Stimulated activated CD8-positive, alpha-beta memory T cell treated with anti-CD3 and anti-CD28 coated beads, Interleukin-15, amount 100 ng/mL, for 1 hour (primary cell): ENCODE results near the gene BAIAP3.

ENCODE experiments used
- DNase-seq: peaks from one replicate; pipeline ENCODE4 v3.0.0-alpha.2; 2020; ENCODE audit warnings: low read depth

The BAIAP3 gene

GRCh38 chr16:1332618-1333148 lies 762 bp upstream of the BAIAP3 start:
- DNase-seq: no peak

- no peak for DNase-seq
Measured at GRCh38 chr16:1333854-1334700, 632 bp downstream of the BAIAP3 start.

GRCh38 chr16:1334739-1335138 lies 1.3 kb downstream of the BAIAP3 start:
- no peak for DNase-seq

GRCh38 chr16:1335211-1335971 lies 1.9 kb downstream of the BAIAP3 start:
- DNase-seq: no peak

- no peak for DNase-seq
Measured at GRCh38 chr16:1335996-1336395, 2.6 kb downstream of the BAIAP3 start.

GRCh38 chr16:1336619-1337018 lies 3.2 kb downstream of the BAIAP3 start:
- no peak for DNase-seq

- no peak for DNase-seq
Measured at GRCh38 chr16:1337486-1337885, 4.0 kb downstream of the BAIAP3 start.

GRCh38 chr16:1338119-1338730 lies 4.8 kb downstream of the BAIAP3 start:
- DNase-seq: no peak

- DNase-seq: no peak
Measured at GRCh38 chr16:1338855-1339675, 5.6 kb downstream of the BAIAP3 start.

- DNase-seq: no peak
Measured at GRCh38 chr16:1340730-1341494, 7.5 kb downstream of the BAIAP3 start.

GRCh38 chr16:1341495-1342420 lies 8.3 kb downstream of the BAIAP3 start:
- no peak for DNase-seq

GRCh38 chr16:1342526-1343427 lies 9.3 kb downstream of the BAIAP3 start:
- peak; percentile 88 for DNase-seq

- no peak for DNase-seq
Measured at GRCh38 chr16:1343428-1344242, 10.2 kb downstream of the BAIAP3 start.

- DNase-seq: no peak
Measured at GRCh38 chr16:1344499-1344898, 11.1 kb downstream of the BAIAP3 start.

GRCh38 chr16:1345087-1345486 lies 11.6 kb downstream of the BAIAP3 start:
- DNase-seq: no peak

GRCh38 chr16:1345651-1346421 lies 12.4 kb downstream of the BAIAP3 start:
- no peak for DNase-seq
